Measurements from ENCODE around the gene MSMO1.
"Not testable (repeated sequence)": the region's sequence is repeated elsewhere in the genome, so short reads cannot be mapped to it uniquely, and the experiment has no call there.

MSMO1 gene

DNA sequence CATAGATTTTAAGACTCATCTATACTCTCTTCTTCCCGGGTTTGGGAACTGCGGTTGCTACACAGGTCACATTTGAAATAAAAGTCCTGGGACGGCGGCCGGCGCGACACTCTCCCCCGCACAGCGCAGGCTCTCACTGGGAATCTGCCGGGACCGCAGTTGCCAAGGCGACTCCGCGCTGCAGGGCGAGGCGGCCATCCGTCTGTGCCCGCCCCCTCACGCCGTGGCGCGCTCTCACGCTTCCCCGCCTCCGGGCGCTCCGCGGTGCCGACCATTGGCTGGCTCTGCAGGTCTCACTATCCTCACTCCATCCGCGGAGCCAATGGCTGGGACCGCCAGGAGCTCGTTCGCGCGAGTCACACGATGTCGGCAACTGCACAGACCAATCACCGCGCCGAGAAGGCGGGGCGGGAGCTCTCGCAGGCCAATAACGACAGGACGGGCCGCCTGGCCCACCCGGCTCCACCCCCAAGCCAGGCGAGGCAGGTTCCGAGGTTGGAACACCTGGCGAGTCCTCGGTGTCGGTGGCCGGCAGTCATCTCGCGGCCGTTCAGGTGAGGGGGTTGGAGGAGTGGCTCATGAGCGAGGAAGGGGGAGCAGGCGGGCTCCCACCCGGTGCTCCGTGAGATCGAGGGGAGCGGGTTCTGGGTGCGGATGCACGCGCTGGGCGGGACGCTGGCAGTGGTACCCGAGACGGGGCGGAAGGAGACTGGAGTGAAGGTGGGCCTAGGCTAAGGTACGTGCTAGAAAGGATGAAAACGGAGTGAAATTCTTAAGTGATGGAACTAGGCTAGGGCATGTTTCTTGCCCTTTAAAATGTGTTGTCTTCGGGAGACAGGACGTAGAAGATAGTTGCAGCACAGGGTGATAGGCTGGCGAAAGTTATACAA lies at the start of gene MSMO1:
Gene MSMO1, plus strand, starts transcription at position 459 of the 890 bp plus-strand sequence. CDS start 5,702 bp downstream, outside the sequence.
- Histone ChIP-seq H3K27me3 (ENCODE audit: control insufficient read depth, insufficient read depth, low read length) (no peaks in the 10 kb centered on the region), H3K9ac (ENCODE audit: low read length) (peak within 1 kb of the TSS; percentile 85), H3K27ac (ENCODE audit: low read depth, low read length) (peak within 1 kb of the TSS; percentile 53), H3K4me1 (ENCODE audit: control insufficient read depth, insufficient read depth, low read length) (peaks cover 31% of the 10 kb centered on the region), H3K36me3 (ENCODE audit: control insufficient read depth, insufficient read depth, low read length) (peaks cover 32% of the 10 kb centered on the region), H3K4me3 (ENCODE audit: low read depth, low read length) (peak within 1 kb of the TSS; percentile 96), H3K9me3 (ENCODE audit: control insufficient read depth, insufficient read depth, low read depth, low read length) (peaks cover 4% of the 10 kb centered on the region; the same call in 1 of the 2 replicates)

DNA sequence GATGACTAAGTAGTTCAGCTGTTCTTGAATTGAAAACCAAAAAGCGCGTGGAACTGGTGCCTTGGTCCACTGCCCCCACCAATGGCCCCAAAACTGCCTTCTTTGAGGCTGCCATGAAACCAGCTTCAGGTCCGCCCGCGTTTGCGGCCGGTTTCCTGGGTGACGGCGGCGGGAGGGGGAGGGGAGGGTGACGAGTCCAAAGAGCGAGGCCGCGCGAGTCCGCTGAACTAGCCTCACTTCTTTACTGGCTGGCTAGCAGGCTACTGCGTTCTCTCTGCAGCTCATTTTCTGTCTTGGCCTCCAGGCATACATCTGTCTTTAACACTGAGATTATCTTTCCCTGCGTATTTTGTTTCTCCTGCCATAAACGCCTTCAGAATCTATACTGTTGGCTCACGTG lies 47.9 kb upstream of the MSMO1 start:
- not testable (repeated sequence) for H3K9me3 ChIP-seq (ENCODE audit: control insufficient read depth, insufficient read depth, low read depth, low read length); H3K27ac ChIP-seq (ENCODE audit: low read depth, low read length); H3K4me1 ChIP-seq (ENCODE audit: control insufficient read depth, insufficient read depth, low read length); H3K36me3 ChIP-seq (ENCODE audit: control insufficient read depth, insufficient read depth, low read length); H3K4me3 ChIP-seq (ENCODE audit: low read depth, low read length); H3K27me3 ChIP-seq (ENCODE audit: control insufficient read depth, insufficient read depth, low read length); H3K9ac ChIP-seq (ENCODE audit: low read length)

DNA sequence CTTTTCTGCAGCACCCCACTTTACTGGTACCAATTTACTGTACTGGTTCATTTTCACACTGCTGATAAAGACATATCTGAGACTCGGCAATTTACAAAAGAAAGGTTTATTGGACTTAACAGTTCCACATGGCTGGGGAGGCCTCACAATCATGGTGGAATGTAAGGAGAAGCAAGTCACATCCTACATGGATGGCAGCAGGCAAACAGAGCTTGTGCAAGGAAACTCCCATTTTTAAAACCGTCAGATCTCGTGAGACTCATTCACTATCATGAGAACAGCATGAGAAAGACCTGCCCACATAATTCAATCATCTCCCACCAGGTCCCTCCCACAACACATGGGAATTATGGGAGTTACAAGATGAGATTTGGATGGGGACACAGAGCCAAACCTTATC lies 42.8 kb upstream of the MSMO1 start:
- not testable (repeated sequence) for H3K27ac ChIP-seq (ENCODE audit: low read depth, low read length); H3K27me3 ChIP-seq (ENCODE audit: control insufficient read depth, insufficient read depth, low read length); H3K4me1 ChIP-seq (ENCODE audit: control insufficient read depth, insufficient read depth, low read length); H3K4me3 ChIP-seq (ENCODE audit: low read depth, low read length); H3K9ac ChIP-seq (ENCODE audit: low read length); H3K9me3 ChIP-seq (ENCODE audit: control insufficient read depth, insufficient read depth, low read depth, low read length); H3K36me3 ChIP-seq (ENCODE audit: control insufficient read depth, insufficient read depth, low read length)

DNA sequence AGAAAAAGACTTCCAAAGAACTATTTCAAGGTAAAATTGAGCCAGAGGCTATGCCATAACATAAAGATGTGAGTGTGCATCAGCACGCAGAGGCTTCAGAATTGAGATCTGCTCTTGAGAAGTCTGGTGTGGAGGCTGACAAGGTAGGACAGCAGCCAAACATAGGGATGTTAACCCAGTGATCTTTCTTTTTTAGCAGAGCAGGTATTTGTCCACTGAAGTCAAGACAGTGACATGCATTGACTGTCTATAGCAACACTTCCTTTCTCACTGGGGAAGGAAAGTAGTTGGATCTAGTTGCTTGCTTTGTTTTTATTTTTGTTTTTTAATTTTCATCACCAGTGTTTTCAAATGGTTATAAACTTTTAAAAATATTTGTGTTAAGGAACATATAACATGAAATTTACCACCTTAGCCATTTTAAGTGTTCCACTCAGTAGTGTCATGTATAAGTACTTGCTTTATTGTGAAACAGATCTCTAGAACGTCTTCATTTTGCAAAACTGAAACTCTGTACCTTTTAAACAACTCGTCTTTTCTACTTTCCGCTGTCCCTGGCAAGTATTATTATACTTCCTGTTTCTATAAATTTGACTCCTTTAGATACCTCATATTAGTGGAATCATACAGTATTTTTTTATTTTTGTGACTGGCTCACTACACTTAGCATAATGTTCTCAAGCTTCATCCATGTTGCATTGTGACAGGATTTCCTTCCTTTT lies 40.7 kb upstream of the MSMO1 start:
- not testable (repeated sequence) for H3K4me3 ChIP-seq (ENCODE audit: low read depth, low read length); H3K9me3 ChIP-seq (ENCODE audit: control insufficient read depth, insufficient read depth, low read depth, low read length); H3K4me1 ChIP-seq (ENCODE audit: control insufficient read depth, insufficient read depth, low read length); H3K27ac ChIP-seq (ENCODE audit: low read depth, low read length); H3K27me3 ChIP-seq (ENCODE audit: control insufficient read depth, insufficient read depth, low read length); H3K9ac ChIP-seq (ENCODE audit: low read length); H3K36me3 ChIP-seq (ENCODE audit: control insufficient read depth, insufficient read depth, low read length)

DNA sequence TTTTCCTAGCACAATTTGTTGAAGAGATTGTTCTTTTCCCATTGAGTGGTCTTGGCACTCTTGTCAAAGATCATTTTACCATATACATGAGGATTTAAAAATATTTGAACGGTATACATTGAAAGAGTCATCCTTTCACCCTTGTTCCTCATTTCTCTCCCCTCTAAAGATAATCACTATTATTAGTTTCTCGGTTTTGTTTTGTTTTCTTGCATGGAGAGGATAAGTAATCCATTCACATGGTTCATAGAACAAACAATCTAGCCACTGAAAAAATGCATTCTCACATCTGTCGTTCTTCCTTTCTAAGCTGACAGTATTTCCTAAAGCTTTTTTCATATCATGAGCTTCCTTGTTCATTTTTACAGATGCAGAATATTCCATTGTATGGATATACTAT lies 39.2 kb upstream of the MSMO1 start:
- H3K27ac ChIP-seq (ENCODE audit: low read depth, low read length): no peak overlapping the region
- H3K27me3 ChIP-seq (ENCODE audit: control insufficient read depth, insufficient read depth, low read length): no peaks in the 10 kb centered on the region
- H3K36me3 ChIP-seq (ENCODE audit: control insufficient read depth, insufficient read depth, low read length): peaks cover 3% of the 10 kb centered on the region; the same call in 1 of the 2 replicates
- H3K4me1 ChIP-seq (ENCODE audit: control insufficient read depth, insufficient read depth, low read length): no peaks in the 10 kb centered on the region
- no peak overlapping the region for H3K4me3 ChIP-seq (ENCODE audit: low read depth, low read length)
- no peak overlapping the region for H3K9ac ChIP-seq (ENCODE audit: low read length)
- peaks cover 7% of the 10 kb centered on the region for H3K9me3 ChIP-seq (ENCODE audit: control insufficient read depth, insufficient read depth, low read depth, low read length)

DNA sequence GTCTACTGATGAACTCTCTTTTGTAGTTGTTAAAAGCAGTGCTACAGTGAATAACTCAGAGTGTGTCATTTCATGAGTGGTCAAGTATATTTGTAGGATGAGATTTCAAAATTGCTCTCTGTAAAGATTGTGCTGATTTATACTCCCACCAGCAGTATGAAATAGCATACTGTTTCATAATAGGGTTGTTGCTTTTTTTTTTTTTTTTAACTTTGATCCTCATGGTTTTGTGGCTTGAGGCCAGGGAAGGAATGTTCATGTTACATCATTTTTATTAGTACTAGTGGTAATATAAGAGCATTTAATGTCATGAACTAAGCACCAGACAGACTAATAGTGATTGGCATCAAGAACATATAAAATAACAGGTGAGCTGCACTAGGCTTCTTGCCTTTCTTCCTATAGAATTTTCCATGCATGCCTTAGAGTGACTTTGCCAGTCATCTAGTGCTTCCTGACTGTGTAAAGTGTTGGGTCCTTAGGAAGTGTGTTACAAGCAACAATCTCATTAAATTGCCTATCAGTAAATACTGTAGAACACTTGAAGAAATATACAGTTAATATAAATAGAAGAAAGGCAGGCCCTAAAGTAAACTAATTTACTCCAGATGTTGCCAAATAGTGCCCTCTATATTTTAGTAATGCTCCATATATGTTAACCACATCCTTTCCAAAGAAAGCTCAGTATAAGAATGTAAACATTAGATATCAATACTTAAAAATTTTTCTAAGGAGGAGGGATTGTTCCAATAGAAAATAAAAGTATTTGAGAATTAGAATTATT lies 38.6 kb upstream of the MSMO1 start:
- Histone ChIP-seq H3K4me3 (ENCODE audit: low read depth, low read length) (no peak overlapping the region), H3K9me3 (ENCODE audit: control insufficient read depth, insufficient read depth, low read depth, low read length) (peaks cover 6% of the 10 kb centered on the region), H3K9ac (ENCODE audit: low read length) (no peak overlapping the region), H3K4me1 (ENCODE audit: control insufficient read depth, insufficient read depth, low read length) (no peaks in the 10 kb centered on the region), H3K36me3 (ENCODE audit: control insufficient read depth, insufficient read depth, low read length) (no peaks in the 10 kb centered on the region), H3K27ac (ENCODE audit: low read depth, low read length) (no peak overlapping the region), H3K27me3 (ENCODE audit: control insufficient read depth, insufficient read depth, low read length) (no peaks in the 10 kb centered on the region)

DNA sequence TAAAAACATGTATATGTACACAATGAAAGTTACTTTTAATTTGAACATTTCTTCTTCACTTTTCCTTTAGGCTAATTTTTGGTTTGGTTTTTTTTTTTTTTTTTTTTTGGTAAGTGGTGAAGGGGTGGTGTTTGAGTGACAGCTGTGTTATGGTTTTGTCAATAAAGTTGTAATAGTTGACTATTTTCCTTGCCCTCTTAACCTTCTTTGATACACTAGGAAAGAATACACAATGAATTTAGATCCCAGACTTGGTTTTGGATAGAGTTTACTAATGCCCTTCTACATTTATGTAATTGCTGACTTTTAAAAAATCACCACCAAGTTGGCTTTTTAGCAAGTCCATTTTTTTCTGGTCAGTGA lies 38.1 kb upstream of the MSMO1 start:
- Histone ChIP-seq H3K27ac (ENCODE audit: low read depth, low read length) (no peak overlapping the region), H3K9ac (ENCODE audit: low read length) (no peak overlapping the region), H3K4me1 (ENCODE audit: control insufficient read depth, insufficient read depth, low read length) (0 out of 2 replicates have a peak, but pooled peaks cover 1% of the 10 kb centered on the region), H3K4me3 (ENCODE audit: low read depth, low read length) (no peak overlapping the region), H3K27me3 (ENCODE audit: control insufficient read depth, insufficient read depth, low read length) (no peaks in the 10 kb centered on the region), H3K36me3 (ENCODE audit: control insufficient read depth, insufficient read depth, low read length) (no peaks in the 10 kb centered on the region), H3K9me3 (ENCODE audit: control insufficient read depth, insufficient read depth, low read depth, low read length) (peaks cover under 1% of the 10 kb centered on the region; the same call in 1 of the 2 replicates)

DNA sequence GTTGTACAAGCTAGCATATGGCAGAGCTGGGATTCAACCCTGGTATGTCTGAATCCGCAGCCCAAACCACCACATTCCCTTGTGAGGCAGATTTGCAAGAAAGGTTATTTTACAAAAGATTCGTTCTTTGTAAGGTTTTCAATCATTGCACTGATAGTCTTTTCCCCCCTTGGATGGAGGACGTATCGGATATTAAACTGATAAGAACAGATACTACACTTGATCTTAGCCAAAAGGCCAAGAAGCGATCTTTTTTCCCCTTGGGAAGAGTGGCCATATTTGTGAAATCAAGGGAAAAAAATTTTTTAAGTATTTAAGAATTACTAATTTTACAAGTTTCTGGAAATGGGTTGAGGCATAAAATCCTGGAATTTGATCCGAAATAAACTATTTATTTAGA lies 34.4 kb upstream of the MSMO1 start:
- peaks cover 7% of the 10 kb centered on the region for H3K36me3 ChIP-seq (ENCODE audit: control insufficient read depth, insufficient read depth, low read length)
- no peak overlapping the region for H3K4me3 ChIP-seq (ENCODE audit: low read depth, low read length)

DNA sequence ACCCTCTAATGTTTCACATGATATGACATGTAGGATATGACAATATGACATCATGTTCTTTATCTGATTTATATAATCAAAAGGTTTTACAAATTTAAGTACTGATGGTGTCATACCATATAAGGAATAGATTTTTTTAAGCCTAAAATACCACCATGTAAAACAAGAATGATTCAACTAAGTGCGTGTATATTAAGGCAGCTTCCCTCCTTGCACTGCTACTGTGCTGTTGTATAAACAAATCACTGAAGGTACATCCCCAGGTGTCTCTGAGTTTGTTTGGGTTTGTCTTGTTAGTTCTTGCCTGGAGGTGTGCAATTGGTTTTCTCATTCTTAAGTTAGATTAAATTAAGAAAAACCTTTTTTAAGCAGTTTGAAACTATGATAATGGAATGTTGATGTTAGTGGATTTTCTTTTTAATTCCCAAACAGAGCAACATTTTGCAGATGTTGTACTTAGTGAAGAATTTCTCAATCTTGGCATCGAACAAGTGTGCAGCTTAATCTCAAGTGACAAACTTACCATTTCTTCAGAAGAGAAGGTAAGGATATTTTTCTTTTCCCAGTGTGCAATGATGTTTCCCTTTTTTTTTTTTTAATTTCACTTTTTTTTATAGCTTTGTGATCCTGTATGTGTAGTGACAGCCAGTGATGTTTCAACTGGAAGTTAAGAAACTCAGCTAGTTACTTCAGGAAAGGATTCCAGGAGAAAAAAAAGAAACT lies 33.4 kb upstream of the MSMO1 start:
- no peak overlapping the region for H3K9ac ChIP-seq (ENCODE audit: low read length)
- peaks cover 7% of the 10 kb centered on the region for H3K36me3 ChIP-seq (ENCODE audit: control insufficient read depth, insufficient read depth, low read length)

More for the DNA sequence above, 34.4 kb upstream of the MSMO1 start:
- H3K27ac ChIP-seq (ENCODE audit: low read depth, low read length): no peak overlapping the region
- no peaks in the 10 kb centered on the region for H3K9me3 ChIP-seq (ENCODE audit: control insufficient read depth, insufficient read depth, low read depth, low read length)
- no peaks in the 10 kb centered on the region for H3K27me3 ChIP-seq (ENCODE audit: control insufficient read depth, insufficient read depth, low read length)
- H3K9ac ChIP-seq (ENCODE audit: low read length): peak overlapping the region; percentile 38
- peaks cover 7% of the 10 kb centered on the region for H3K4me1 ChIP-seq (ENCODE audit: control insufficient read depth, insufficient read depth, low read length)

DNA sequence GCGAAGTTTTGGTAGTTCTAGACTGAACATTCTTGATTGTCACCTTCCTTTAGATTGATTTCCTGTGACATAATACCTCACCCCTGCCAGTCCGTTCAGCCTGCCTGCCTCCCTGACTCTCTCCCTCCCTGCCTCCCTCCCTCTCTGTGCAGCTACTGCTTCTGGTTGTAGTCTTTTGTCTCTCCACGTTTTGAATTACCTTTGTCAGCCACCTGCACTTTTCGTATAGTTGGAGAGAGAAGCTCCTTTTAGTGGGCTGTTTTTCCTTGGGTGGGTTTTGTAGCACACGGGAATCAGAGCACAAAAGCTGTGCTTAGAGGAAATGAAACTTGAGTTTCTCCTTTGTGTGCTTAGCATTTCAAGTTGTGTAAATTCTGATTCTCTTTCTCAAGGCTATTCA lies 32.6 kb upstream of the MSMO1 start:
- Histone ChIP-seq H3K9me3 (ENCODE audit: control insufficient read depth, insufficient read depth, low read depth, low read length) (no peaks in the 10 kb centered on the region), H3K36me3 (ENCODE audit: control insufficient read depth, insufficient read depth, low read length) (peaks cover 7% of the 10 kb centered on the region), H3K9ac (ENCODE audit: low read length) (no peak overlapping the region), H3K4me1 (ENCODE audit: control insufficient read depth, insufficient read depth, low read length) (peaks cover 7% of the 10 kb centered on the region), H3K27ac (ENCODE audit: low read depth, low read length) (no peak overlapping the region), H3K4me3 (ENCODE audit: low read depth, low read length) (no peak overlapping the region), H3K27me3 (ENCODE audit: control insufficient read depth, insufficient read depth, low read length) (no peaks in the 10 kb centered on the region)

More for the DNA sequence above, 33.4 kb upstream of the MSMO1 start:
- Histone ChIP-seq H3K9me3 (ENCODE audit: control insufficient read depth, insufficient read depth, low read depth, low read length) (no peaks in the 10 kb centered on the region), H3K27me3 (ENCODE audit: control insufficient read depth, insufficient read depth, low read length) (no peaks in the 10 kb centered on the region), H3K4me3 (ENCODE audit: low read depth, low read length) (no peak overlapping the region), H3K27ac (ENCODE audit: low read depth, low read length) (no peak overlapping the region), H3K4me1 (ENCODE audit: control insufficient read depth, insufficient read depth, low read length) (peaks cover 7% of the 10 kb centered on the region)
